Loucy (cell line): ENCODE results near the gene TMEM184A.

Source experiments
- EZH2phosphoT487 ChIP-seq: fragments of 200-600 bp; IDR thresholded peaks from 2 replicates; pipeline ENCODE4 v1.6.1; 2018; ENCODE audit warnings: antibody characterized with exemption, mild to moderate bottlenecking, moderate library complexity, borderline replicate concordance
- TF ChIP-seq, protein P1 (sequence below): fragments of 200-600 bp; sonication (generic); conservative IDR thresholded peaks from 2 replicates; pipeline ENCODE4 v1.5.1; 2014; ENCODE audit warnings: mild to moderate bottlenecking, antibody characterized with exemption, low read length

DNA sequence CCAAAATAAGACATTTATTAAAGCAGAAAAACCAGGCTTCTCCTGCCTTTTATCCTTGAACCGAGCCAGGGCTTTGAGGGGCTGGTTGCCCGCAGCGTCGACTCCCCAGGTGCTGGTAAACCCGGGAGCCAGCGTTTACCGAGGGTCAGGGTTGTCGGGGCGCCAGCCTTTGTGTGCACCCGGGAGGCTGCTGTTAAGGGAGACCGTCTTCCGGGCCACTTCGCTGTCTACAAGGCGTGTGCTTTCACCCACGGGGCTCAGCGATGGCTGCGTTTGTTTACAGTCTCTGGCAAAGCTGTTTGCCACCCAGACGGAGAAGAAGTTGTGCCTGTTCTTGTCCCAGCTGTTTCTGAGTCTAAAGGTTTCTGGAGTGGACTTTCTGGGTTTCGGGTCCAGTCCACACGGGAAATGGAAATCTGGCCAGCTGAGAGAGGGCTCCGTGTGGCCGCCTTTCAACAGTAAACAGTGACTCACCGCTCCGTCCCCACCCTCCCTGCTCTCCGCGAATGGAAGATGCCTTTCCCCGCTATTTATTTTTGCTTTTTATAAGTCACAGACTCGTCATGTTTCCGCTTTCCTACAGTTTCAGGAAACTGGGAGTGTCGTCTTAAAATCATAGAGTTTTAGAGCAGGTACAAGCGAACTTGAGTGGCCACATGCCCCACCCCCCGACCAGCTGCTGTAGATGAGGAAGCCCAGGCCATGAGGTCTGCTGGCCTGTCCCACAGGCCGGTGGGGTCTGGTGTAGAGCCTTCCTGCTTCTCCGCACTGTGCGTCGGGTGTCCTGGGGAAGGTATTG, 23.4 kb downstream of the TMEM184A start:
- TF ChIP-seq, protein P1, sequence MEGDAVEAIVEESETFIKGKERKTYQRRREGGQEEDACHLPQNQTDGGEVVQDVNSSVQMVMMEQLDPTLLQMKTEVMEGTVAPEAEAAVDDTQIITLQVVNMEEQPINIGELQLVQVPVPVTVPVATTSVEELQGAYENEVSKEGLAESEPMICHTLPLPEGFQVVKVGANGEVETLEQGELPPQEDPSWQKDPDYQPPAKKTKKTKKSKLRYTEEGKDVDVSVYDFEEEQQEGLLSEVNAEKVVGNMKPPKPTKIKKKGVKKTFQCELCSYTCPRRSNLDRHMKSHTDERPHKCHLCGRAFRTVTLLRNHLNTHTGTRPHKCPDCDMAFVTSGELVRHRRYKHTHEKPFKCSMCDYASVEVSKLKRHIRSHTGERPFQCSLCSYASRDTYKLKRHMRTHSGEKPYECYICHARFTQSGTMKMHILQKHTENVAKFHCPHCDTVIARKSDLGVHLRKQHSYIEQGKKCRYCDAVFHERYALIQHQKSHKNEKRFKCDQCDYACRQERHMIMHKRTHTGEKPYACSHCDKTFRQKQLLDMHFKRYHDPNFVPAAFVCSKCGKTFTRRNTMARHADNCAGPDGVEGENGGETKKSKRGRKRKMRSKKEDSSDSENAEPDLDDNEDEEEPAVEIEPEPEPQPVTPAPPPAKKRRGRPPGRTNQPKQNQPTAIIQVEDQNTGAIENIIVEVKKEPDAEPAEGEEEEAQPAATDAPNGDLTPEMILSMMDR = no peak
- no peak for TF ChIP-seq EZH2phosphoT487
